Posterior vena cava (tissue), 2 donors: ENCODE measurements around the gene H1-8. TPM values are rescaled to one million over a fixed set of nuclear protein-coding genes. Genes with fewer than 3 reads are reported as not detected.

ENCODE experiments used
- DNase-seq: peaks from one replicate; pipeline ENCODE4 v3.0.0-alpha.2; 2020; ENCODE audit warnings: low spot score
- intact Hi-C, 2 donors: fragments of 100-400 bp; cut with DNase I; formaldehyde crosslinking; loops; one replicate each; pipeline versions ENCODE4 v1.14.1 to v1.14.2; 2022 to 2023
- total RNA-seq, 2 donors: library from RNA; stranded (reverse); fragmentation: NEBNext Ultra II Directional; extraction: Animal tissue kit (Norgen Biotek cat#: 25700); gene quantifications; one replicate each; pipeline ENCODE4 v1.2.1, GENCODE V29; 2021
- donor health status: DM: yes; HTN: yes; CAD: no.
- donor health status: DM: yes; HTN: yes; CAD: no.

Gene H1-8
- total RNA-seq, 2 donors from 2014 or later = not detected

DNA sequence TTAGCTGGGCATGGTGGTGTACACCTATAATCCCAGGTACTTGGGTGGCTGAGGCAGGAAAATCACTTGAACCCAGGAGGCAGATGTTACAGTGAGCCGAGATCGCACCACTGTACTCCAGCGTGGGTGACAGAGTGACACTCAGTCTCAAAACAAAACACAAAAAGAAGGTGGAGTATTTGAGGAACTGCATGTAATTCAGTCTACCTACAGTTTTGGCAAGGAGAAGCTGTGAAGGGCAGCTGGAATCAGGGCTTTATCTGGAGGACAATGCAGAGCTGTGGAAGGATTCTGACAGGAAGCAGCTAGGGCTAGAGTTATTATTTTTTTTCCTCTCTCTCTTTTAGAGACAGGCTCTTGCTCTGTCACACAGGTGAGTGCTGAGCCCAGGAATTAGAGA, 6.8 kb downstream of the H1-8 start:
- intact Hi-C loops = no loop called here

DNA sequence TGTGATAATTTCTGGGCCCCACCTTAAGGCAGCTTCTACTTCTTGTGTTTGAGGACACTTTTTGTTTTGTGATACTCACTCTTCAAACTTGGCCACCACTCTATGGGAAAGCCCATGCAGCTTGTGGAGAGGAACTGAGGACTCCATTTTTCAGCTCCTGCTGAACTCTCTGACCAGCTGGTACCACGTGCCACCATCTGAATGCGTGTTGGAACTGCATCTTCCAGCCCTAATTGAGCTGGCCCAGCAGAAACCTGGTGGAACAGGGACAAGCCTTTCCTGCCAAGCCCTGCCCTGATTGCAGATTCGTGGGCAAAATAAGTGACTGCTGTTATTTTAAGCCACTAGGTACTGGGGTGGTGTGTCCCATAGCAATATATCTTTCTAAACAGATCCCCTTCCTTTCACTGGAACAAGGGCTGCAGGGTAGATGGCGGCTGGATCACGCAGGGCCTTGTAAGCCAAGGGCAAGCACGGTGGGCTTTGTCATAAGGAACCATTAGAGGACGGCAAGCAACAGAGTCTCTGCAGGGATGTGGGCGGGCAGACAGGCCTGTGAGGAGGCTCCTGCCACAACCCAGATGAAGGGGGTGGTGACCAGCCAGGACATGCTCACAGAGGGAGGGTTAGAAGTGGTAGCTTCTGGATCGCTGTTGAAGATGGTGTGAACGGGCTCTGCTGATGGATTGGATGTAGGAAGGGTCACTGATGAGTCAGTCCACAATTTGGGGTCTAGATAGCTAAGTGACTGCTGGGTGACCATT, 9.5 kb downstream of the H1-8 start:
- intact Hi-C loops = no loop called here
- no peak for DNase-seq

More for the DNA sequence above, 6.8 kb downstream of the H1-8 start:
- DNase-seq = no peak

DNA sequence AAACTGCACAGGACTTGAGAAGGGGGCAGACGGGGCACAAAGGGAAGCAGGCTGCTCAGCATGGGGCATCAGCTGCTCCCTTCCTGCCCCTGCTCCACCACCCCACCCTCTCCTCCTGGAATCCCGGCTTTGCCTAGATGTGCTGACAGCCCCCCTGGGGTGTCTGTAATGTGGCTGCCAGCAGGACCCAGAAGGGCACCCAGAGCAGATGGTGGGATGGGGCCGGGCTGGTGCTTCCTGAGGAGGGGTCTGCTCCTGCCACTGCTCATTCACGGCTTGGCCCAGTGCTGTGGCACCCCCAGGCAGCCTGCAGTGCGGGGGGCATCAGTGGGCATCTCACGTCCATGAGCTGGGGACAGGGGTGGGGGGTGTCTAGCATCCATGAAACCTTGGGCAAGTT, 10.2 kb downstream of the H1-8 start:
- intact Hi-C loops = no loop called here
- DNase-seq = no peak

DNA sequence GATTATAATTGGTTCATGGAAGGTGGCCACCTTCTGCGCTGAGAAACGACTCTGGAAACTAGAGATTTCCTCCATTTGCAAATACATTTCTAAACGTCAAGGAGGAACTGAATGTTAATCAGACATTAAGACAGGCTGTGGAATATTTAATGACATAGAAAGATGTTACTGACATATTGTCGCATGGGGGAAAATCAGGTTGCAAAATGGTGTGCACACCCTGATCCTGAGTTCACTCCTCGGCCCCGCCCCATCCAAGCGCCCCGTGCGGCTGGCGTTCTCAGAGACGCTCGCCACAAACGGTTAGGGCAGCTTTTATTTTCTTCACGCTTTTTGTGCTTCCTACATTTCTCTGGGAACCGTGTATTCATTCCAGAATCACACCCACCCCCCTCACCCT, 10.7 kb downstream of the H1-8 start:
- no peak for DNase-seq
- intact Hi-C loops = no loop called here

DNA sequence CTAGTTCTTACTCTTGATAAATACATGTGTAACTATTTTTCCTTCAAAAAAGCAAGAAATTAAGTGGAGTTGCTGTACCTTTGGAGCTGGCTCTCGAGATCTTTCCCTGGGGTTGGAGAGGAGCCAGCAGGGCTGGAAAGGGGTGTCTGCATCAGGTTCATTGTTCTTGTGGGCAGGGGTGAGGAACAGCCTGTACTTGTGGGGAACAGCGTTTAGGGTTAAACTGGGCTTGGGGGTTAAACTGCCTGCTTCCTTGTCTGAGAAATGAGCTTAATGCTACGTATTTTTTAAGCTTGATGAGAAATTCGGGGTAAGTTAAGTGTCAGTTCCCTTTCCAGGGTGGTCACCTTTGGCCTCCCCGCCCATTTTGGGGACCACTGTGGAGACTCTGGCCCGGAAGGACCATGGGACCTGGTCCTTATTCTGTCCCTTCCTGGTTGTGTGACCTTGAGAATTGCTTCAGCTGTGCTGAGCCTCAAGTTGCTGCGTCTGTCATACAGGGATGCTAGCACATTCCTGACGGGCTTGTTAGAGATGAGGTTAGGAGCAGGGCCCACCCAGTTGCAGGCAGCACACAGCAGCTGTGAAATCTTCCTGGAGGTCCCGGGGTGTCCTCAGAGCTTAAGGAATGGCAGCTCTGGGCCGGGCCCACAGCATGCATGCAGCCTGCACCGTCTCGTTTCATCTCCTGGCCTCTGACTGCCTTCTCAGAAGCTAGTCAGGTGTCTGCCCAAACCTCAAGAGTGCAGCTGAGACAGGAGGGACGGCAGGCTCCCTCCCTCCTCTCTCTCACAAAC, 11.6 kb downstream of the H1-8 start:
- DNase-seq = no peak
- intact Hi-C loops = no loop called here

DNA sequence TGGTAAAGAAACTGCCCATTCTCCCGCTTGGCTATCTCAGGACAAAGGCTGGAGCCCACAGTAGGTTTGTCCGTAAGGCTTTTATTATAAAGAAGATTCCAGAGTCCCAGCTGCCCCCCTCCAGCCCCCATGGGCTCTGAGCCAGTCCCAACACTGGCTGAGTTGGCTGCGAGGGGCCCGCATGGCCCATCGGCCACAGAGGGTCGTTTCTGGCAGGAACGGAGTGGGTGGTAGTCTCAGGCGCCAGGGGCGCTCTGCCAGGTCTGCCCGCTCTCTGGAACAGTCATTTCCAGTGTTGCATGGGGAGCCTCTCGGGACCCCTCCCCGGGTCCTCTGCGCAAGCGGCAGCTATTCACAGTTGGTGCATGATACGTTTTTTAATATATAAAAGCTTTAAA, 12.2 kb downstream of the H1-8 start:
- DNase-seq = no peak
- intact Hi-C loops = no loop called here

GRCh38 chr3:129555616-129556357, 12.8 kb downstream of the H1-8 start:
- DNase-seq = no peak
- intact Hi-C loops = no loop called here

GRCh38 chr3:129556358-129556695, 13.4 kb downstream of the H1-8 start:
- intact Hi-C loops = no loop called here
- DNase-seq = no peak

GRCh38 chr3:129556890-129557547, 14.0 kb downstream of the H1-8 start:
- no peak for DNase-seq
- intact Hi-C loops = no loop called here

DNA sequence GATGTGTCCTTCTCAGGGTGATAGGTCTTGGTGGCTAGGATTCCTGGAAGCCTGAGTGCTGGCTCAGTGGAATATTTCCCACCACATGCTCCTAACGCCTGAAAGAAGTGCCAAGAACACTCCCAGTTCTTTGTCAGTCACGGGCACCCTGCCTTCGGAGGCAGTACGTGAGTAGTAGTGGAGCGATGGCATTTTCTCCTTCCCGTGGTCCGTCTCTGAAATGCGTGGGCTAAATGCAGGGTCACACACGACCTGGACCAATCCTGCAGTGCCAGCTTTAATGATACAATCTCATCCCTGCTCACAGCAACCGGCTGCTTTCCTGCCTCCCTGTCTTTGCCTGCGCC, 14.5 kb downstream of the H1-8 start:
- intact Hi-C loops = no loop called here
- peak; percentile 89 for DNase-seq

DNA sequence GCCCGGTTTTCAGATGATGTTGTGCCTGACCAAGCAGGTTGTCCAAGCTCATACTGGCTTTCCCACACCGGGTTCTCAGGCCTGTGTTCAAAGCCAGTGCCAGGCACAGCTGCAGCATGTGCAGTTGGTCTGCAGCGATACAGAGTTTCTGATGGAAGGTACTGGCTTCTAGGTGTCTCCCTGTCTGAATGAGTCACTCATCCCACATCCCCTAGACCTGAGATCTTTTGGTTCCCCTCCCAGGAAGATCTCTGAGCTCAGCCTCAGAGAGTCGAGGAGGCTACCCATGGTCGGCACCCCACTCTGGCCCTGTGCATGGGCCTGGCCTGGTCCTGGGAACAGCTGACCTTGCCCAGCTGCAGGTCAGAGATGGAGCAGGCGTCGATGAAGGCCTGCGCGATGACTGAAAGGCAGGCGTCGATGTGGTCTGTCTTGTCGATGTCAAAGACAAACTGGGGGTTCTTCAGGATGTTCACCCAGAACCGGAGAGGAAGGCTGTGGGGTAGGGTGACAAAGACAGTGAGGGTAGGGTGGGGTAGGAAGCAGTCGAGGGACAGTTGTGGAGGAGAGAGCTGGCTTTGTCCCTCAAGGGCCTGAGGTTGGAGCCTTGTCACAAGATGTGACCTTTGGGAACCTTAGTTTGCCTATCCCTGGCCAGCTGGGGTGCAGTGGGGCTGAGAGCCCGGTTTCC, 15.3 kb downstream of the H1-8 start:
- no peak for DNase-seq
- intact Hi-C loops = no loop called here

GRCh38 chr3:129558772-129559564, 16.0 kb downstream of the H1-8 start:
- no peak for DNase-seq
- intact Hi-C loops = no loop called here

DNA sequence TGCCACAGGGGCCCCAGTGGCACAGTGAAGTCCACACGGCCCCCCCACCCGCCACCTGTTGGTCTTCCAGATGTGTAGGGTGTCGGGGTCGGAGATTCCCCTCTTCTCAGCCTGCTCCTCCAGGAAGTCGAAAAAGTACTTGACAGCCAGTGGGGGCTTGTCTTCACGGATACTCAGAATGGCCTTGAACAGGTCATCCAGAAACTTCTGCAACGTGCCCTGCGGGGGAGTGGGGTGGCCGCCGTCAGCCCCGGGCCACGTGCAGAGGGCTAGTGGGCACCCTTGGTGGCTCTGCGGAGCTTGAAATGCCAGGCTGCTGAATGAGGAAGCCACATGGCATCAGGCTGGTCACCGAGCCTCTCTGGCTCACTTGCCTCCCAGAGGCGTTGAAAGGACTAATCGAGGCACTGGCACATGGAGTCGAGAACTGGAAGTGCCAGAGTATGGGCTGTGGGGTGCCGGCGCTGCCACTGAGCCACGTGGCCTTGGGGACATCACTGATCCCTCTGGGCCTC, 16.6 kb downstream of the H1-8 start:
- DNase-seq = no peak
- intact Hi-C loops = loop anchor here in 1 of 2 donors (5.0 kb wide), 1 partner anchor 38 kb away; no protein-coding TSS in a partner anchor

GRCh38 chr3:129560269-129560787, 17.4 kb downstream of the H1-8 start:
- intact Hi-C loops = loop anchor here in 1 of 2 donors (5.0 kb wide), 1 partner anchor 37 kb away; no protein-coding TSS in a partner anchor
- DNase-seq = no peak

DNA sequence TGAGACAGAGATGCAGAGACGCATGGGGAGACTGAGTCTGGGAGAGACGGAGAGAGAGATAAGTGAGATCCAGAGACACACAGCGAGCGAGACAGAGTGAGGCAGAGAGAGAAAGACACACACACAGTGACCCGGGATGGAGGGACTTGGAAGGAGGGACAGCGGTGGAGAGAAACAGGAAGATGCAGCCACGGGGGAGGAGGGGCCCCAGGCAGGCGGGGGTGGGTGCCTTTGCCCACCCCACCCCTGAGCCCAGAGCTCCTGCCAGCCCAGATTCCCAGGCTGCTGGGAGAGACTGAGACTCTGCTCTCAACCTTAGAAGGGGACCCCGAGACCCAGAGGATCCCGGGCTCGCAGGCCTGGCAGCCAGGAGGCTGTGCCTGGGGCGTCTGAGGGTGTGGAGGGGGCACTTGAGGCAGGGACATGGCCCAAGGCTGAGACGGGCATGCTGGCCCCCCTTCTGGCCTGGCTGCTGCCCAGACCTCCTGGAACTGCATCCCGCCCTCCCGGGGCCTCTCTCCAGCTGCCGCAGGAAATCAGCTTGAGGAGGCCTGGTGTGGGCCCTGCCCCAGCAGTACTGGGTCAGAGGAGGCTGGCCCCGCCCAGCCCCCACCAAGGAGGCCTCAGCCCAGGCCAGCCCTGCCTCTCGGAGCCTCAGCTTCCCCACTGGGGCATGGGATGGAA, 18.1 kb downstream of the H1-8 start:
- intact Hi-C loops = loop anchor here in 1 of 2 donors (5.0 kb wide), 1 partner anchor 36 kb away; no protein-coding TSS in a partner anchor
- peak; percentile 95 for DNase-seq

- intact Hi-C loops = loop anchor here in 1 of 2 donors (5.0 kb wide), 1 partner anchor 36 kb away; no protein-coding TSS in a partner anchor
- no peak for DNase-seq
These were observed 18.8 kb downstream of the H1-8 start for GRCh38 chr3:129561619-129562248.

DNA sequence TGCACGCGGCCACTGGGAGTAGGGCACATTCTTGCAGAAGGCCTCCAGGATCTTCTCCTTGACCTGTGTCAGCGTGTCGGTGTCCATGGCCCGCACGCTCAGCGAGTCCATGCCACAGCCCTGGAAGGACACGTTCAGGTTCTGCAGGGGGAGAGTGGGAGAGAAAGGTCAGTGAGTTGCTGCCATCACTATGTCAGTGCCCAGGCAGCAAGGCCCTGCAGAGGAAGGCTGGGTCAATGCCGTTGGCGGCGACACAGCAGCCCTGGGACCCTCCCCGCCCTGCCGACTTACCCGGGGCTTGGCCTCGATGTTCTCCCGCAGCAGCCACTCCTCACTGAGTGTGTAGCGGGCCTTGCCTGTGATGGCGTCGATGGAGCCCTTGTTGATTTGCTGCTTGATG, 19.8 kb downstream of the H1-8 start:
- intact Hi-C loops = loop anchor here in 1 of 2 donors (5.0 kb wide), 1 partner anchor 34 kb away; no protein-coding TSS in a partner anchor

More for the DNA sequence above, 19.8 kb downstream of the H1-8 start:
- DNase-seq = no peak
